Stimulated activated CD8-positive, alpha-beta memory T cell treated with anti-CD3 and anti-CD28 coated beads, Interleukin-7, amount 100 ng/mL, for 24 hours (primary cell): ENCODE measurements around the gene ABI2.
"Not testable (repeated sequence)": the region's sequence is repeated elsewhere in the genome, so short reads cannot be mapped to it uniquely, and the experiment has no call there.

Source experiments
- DNase-seq: peaks from one replicate; pipeline ENCODE4 v3.0.0-alpha.2; 2020; ENCODE audit warnings: low read depth

Gene ABI2

DNA sequence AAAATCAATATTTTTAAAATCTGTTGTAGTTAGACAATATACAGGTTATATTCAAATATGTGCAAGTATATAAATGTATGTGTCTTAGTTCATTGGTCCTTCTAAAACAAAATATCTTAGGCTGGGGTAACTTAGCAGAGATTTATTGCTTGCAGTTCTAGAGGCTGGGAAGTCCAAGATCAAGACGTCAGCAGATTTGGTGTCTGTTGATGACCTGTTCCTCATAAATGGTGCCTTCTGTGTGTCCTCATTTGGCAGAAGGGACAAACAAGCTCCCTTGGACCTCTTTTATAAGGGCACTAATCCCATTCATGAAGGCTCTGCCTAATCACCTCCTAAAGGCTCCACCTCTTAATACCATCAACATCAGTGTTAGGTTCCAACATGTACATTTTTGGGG is 31.3 kb downstream of the ABI2 start:
- no peak for DNase-seq

DNA sequence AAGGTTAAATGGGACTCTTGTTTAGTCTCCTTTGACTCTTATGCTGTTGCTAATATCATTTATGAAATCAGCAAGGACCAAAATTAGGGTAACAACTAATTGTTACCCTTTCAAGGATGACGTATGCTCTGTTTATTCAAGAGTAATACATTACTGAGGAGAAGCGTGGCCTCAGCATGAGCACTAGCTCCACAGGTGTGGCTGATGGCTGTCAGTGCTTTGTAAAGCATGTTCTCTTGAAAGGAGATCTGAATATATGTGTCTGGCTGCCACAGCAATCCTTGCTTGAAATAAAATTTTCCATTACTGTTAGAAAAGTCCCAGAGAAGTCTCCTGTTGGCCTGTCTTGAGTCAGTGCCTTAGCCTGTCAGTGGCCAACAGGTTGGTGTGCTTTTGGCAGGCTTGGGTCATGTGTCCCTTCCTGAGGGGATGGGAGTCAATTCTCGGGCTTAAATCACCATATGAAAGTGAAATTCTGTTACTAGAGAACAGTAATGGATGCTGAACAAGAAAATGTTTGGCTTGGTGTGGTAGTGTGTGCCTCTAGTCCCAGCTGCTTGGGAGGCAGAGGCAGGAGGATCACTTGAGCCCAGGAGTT is 32.7 kb downstream of the ABI2 start:
- no peak for DNase-seq

DNA sequence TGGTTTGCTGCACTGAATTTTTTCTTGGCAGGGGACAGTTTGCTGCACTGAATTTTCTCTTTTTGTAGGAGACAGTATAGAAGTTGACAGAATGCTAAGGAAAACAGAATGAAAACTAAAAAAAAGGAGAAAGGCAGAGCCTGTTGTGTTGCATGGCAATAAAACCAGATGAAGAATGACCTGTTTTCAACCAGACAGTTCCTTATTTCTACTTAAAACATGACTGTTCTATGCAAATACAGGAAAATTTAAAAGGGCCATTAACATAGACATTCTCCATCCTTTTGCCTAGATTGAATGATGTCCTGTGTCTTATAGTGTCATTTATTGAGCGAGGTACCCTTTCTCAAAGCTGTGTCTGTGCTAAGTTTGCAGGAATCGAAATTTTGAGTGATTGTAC is 33.3 kb downstream of the ABI2 start:
- no peak for DNase-seq

DNA sequence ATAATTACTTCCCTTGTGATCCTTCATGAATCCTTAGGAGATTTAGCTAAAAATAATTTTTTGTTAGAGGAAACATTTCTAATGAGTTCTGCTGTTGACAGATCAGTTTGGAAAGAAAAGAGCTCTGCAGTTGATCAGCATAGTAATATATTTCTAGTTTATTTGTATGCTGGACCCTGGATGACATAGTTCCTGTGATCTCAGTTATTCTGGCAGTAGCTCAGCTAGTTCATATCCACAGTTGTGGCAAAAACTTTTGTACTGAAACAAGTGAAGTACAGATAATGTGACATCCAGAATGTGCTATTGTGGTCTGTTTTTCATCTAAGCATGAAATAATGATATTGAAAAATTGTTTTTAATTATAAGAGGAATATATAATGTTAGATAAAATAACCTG is 33.7 kb downstream of the ABI2 start:
- no peak for DNase-seq

DNA sequence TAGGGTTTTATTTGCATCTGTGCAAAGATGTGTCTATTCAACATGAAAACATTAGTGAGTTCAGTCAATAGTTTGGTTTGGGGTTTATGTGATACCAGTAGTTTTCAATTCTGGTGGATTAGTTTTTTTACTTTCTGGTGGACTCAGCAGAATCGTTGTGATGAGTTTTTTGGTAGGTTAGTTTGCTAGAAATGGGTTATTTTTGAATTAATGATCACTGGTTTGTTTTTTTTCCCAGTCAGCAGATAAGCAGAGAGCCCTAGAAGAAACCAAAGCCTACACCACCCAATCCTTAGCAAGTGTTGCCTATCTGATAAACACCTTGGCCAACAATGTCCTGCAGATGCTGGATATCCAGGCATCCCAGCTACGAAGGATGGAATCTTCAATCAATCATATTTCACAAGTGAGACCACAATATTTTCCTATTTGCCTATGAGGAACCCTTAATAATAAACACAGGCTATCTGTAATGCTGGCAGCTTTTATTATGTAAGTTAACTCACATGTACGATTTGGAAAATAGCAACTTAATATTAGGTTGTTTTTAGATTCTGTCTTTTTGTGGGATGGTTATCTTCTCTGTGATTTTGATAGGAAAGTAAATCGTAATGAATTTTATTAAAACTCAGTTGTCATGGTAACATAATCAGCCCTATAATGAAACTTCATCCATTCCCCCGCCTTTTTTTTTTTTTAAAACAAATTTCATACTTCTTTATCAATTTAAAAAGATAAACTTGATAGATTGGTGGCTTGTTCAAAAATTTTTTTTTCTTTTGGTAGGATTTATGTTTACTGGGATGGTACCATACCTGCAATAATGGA is 38.7 kb downstream of the ABI2 start:
- no peak for DNase-seq

DNA sequence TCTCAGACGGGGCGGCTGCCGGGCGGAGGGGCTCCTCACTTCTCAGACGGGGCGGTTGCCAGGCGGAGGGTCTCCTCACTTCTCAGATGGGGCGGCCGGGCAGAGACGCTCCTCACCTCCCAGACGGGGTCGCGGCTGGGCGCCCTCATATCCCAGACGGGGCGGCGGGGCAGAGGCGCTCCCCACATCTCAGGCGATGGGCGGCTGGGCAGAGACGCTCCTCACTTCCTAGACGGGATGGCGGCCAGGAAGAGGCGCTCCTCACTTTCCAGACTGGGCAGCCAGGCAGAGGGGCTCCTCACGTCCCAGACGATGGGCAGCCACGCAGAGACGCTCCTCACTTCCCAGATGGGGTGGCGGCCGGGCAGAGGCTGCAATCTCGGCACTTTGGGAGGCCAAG is 44.5 kb downstream of the ABI2 start:
- DNase-seq = not testable (repeated sequence)

DNA sequence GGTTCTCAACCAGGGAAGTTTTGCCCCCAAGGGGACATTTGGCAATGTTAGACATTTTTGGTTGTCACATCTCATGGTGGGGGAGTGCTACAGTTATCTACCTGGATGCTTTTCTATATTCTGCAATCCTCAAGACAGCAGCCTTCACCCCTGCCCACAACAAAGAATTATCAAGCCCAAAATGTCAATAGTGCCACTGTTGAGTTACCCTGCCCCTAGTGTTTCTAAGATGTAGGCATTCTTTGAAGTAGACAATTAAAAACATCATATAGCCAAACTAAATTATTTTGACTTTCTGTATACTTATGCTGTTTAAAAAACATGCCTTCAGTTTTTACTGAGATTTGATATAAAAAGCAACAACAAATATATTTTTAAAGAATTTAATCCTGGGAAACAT is 48.0 kb downstream of the ABI2 start:
- no peak for DNase-seq

DNA sequence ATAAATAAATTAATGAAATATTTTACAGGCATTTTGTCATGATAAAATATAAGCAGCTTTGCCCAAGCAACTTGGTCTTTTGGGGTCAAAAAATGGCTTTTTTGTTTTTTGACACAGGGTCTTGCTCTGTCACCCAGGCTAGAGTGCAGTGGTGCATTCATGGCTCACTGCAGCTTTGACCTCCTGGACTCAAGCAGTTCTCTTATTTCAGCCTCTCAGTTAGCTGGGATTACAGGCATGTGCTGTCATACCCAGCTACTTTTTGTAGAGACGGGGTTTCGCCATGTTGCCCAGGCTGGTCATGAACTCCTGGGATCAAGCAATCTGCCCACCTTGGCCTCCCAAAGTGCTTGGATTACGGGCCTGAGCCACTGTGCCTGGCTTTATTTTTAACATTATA is 51.0 kb downstream of the ABI2 start:
- no peak for DNase-seq

DNA sequence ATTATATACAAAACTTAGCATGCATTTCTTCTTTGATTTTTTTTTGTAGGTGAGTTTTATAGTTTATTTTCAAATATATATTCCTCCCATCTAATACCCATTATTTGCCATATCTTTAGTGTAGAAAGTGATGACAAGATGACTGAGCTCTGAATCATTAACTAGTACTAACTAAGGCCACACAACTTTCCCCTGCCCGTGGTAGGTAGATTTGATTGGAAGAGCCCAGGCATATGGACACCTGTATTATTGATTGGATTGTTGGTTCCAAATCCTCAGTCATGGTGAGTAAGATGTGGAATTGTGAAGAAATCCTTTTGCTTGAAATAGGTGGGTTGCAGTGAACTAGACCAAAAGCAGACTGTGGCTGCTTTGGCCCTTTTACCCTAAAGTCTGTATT is 54.8 kb downstream of the ABI2 start:
- no peak for DNase-seq

DNA sequence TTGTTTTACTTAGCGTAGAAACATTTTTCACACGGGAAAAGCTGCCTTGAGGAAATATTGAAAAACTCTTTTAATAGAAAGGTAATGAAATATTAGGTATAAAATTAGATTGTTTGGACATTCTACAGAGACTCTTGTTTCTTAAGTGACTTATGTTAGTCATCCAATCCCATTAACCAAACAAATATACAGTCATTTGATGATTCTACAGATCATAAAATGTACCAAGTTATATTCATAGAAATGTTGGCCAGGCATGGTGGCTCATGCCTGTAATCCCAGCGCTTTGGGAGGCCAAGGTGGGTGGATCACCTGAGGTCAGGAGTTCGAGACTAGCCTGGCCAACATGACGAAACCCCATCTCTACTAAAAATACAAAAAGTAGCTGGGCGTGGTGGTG is 60.0 kb downstream of the ABI2 start:
- DNase-seq = not testable (repeated sequence)

DNA sequence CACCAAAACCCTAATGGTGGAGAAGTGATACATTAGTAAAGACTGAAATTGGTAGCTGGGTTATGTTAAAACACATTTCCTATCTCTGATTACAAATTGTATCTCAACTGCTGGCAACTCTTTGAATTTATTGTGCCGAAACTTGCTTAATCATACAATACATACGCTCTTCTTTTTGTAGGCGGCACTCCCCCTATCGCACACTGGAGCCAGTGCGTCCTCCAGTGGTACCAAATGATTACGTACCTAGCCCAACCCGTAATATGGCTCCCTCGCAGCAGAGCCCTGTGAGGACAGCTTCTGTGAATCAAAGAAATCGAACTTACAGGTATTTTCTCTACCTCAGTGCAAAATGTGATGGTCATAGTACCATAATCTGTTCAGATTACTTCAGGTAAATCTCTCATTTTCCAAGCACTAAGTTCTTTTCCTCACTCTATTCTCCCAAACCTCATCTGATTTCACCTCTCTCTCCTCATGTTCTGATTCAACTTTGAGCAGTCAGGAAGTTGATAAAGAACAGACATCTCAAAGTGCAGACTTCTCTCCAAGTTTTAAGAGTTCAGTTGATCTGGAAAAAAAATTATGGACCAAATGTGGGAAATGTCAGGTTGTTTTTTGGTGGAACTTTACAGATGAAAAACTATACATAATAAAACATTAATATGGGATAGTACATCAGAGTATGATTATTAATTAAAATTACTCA is 66.5 kb downstream of the ABI2 start:
- DNase-seq = no peak

DNA sequence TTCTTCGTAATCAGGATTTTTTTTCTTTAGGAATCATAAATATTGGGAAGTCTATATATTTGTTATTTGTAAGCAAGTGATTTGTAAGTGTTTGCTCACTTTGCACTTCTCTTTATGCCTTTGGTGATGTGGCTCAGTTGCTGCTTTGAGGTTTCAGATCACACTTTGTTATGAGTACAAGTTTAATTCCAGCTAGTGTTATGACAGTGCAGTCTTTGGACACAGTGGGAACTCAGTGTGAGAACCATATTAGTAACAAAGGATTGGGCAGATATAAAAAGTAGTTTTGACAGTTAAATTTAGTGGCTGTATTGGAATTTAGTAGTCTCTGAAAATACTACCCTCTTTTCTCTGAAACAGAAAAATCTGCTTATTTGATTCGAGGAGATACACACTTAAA is 67.7 kb downstream of the ABI2 start:
- DNase-seq = no peak

DNA sequence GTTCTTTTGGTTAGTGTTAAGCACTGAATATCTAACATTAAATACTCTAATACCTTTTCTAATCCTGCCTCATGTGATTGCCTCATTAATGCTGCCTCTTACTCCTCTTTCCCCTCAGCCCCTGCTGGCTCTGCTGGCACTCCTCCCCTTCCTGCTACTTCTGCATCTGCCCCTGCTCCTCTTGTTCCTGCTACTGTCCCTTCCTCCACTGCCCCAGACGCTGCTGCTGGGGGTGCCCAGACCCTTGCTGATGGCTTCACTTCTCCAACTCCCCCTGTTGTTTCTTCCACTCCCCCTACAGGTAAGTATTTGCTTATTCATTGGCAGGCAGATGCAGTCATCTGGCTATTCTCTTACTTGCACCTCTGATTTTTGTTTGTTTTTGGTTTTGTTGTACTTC is 68.5 kb downstream of the ABI2 start:
- DNase-seq = no peak

DNA sequence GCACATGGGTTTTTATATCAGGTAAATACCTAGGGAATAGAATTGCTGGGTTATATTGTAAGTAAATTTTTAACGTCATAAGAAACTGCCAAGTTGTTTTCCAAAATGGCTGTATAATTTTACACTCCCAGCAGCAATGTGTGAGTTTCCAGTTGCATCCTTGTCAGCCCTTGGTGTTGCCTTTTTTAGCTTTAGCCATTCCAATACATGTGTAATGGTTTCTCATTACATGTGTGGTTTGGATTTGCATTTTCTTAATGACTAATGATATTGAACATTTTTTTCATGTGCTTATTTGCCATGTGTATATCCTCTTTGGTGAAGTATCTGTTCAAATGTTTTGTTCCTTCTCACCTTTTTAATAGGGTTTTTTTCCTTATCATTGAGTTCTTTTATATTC is 70.8 kb downstream of the ABI2 start:
- DNase-seq = no peak

DNA sequence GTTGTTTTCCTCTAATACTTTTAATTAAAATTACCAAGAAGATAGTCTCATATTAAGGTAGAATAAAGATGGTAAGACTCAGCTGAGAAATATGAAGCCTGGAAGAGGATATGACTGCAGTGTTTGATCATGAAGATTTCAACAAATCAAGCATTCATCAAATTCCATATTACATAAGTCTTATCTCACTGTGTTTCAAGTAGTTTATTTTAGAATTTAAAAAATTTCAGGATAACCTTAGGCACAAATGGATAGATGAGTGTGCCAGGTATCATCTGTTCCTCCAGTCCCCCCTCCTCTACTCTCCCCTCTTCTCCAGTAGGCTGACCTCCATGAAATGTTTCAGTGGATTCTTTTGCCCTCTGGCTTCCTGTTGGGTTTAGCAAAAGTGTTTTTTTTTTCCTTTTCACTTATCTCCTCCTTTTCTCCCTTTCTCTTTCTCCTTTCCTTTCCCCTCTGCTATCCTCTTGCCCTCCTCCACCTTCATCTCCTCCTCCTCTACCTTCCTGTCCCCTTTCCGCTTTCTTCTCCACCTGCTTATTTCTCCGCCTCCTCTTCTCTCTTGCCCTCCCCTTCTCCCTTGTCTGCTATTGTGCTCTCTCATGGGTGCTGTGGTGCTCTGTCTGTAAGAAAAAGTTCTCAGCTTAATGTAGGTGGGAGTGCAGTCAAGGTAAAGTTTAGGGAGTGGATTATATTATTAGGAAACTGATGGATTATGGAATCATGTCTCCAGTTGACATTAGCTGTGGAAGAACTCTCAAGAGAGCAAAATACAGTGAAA is 72.8 kb downstream of the ABI2 start:
- DNase-seq = no peak

DNA sequence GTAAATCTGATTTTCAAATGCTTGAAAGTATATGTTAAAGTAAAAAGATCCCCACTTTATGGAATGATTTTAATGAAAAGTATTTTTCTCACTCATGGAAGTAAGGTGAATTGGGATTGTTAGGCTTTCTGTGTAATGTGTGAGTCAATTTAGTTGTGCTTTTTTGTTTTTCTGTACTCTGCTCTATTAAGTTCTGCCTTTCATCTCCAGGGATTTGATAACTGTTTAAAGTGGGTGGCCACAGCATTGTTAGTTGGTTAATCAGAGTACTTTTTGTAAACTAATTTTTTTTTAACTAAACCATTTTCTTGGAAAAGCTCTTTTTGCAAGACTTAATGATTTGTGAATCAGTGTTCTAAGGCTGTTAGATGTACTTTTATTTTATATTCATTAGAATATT is 76.8 kb downstream of the ABI2 start:
- DNase-seq = no peak

DNA sequence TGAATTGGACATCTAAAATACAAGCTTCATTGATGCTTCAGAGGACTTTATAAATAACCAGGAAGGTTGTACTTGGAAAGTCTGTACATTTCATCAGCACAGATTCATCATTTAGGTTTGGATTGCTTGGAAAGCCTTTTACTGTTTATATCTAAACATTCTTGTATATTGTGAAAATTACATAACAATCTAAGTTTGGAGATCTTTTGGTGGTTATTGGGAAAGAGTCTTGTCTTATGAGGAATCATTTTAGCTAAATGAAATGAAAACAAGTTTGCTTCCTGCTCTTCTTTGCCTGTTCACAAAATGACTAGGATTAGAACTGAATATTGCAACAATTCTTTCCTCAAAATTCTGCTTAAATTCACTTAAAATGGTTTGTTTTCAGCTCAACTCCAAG is 79.3 kb downstream of the ABI2 start:
- no peak for DNase-seq

DNA sequence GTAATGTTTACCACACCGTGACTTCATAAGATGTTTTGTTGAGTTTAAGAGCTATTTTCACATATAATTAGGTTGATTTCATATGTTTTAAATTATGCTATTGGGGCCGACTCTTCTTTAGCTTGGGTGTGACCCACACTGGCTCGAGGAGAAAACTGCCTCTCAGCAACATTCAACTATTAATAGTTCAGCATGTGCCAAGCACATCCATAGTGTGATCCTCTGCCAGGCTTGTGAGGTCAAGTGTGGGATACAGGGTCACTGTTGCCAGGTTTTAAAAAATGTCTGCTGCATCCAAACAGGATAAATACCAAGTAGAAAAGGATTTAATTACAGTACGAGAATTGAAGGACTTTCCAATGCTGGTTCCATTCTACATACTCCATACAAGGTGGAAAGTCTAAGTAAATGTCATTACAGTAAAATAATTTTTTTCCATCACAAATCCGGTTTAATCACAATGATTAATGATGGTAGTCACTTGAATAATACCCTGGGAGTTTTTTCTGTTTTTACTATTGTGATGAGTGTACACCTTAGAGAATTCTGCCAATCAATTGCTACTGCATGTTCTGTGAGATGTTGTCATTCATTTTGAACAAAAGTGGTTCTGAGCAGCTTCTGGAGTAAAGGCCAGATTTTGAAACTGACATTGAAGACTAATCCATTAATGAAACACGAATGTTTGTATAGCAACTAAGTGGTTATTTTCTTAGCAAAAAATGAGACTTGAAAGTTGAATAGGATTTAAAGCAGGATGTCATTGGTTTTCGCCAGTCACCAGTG is 84.5 kb downstream of the ABI2 start:
- DNase-seq = no peak

DNA sequence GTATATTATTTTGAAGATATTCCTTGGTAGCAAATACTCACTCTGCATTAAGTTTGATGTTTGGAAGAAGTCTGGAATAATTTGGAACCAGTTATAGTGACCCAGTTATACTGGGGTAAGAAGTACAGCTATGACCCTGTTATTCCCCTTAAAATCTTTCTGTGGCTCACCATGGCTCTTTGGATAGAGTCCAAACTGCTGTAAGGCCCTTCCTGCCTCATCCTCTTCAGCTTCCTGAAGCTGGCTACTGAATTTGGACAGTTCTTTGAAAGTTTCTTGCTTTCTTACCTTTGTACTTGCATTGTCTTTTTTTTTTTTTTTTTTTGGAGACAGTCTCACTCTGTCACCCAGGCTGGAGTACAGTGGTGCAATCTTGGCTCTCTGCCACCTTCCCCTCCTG is 85.6 kb downstream of the ABI2 start:
- DNase-seq = no peak

DNA sequence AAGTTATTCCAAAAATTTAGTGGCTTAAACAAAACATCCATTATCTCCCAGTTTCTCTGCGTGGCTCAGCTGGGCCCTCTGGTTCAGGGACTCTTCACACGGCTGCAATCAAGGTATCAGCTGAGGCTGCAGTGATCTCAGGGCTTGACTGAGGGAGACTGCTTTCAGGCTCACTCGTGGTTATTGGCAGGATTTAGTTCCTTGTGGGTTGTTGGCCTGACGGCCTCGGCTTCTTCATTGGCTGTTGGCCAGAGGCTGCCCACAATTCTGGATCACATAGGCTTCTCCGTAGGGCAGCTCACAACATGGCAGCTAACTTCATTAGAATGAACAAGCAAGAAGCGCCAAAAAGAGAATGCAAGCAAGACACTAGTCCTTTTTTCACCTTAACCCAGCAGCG is 90.1 kb downstream of the ABI2 start:
- DNase-seq = no peak

DNA sequence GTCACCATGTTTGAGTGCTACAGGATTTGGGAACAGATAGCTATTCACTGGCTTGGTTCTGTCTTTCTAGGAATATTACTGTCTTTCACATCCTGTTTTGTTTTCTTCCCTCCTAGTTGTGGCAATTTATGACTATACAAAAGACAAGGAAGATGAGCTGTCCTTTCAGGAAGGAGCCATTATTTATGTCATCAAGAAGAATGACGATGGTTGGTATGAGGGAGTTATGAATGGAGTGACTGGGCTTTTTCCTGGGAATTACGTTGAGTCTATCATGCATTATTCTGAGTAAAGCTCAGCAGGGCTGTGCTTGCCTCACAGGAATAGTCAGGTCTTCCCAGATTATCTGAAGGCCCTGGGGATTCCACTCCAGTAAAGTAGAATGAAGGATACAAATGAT is 98.9 kb downstream of the ABI2 start:
- DNase-seq = no peak

DNA sequence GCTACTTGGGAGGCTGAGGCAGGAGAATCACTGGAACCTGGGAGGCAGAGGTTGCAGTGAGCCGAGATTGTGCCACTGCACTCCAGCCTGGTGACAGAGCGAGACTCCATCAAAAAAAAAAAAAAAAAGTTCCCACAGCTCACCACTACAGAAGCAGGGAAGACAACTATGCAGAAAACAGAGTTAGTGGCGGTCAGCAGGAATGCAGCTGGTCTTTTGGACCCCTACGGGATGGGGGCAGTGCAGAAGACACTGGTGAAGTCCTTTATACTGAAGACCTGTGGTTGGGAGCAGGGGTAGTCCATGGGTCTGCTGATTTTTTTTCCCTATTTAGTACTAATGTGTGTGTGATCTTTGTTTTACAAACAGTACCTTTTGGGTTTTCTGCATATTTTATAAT is 101.4 kb downstream of the ABI2 start:
- DNase-seq = not testable (repeated sequence)
